NCI-H187 treated with DMSO at 0.1 percent for 48 hours (cell line): ENCODE measurements around the gene PTPN14.

ENCODE experiments used
- DNase-seq: peaks from one replicate; lab custom pipeline; 2025; lab: John Stamatoyannopoulos, UW

The PTPN14 gene

DNA sequence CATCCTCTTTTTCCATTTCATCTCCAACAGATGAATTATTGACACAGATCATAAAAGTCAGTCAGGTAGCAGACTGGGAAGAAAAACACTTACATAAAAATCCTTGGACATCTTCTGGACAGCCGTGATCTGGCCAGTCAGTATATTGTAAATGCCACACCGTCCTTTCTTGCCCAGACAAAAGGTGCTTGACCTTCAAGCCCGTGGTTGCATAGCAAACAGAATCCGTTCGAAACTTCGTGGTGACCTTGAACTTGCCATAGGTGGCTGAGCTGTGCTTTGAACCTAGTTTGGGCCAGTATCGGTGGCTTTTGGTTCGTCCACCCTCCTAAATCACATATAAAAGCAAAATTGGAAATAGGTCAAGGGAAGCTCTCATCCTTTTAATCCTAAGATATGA lies 182.0 kb downstream of the PTPN14 start:
- no peak for DNase-seq

DNA sequence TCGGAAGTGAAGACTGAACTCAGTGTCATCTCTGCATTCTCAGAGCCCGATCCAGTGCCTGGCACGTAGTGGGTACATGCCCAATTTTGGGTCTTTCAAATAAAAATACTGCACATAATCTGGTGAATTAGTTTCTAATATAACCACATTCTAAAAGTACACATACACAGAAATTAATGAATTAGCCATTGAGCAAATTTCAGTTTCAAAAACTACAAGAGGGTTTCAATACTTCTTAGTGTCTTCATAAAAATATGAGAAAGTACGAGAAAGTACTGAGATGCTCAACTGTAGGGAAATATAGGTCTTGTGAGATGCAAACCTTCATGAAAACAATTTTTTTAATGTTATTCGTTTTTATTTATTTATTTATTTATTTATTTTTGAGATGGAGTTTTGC lies 183.6 kb downstream of the PTPN14 start:
- DNase-seq: no peak

- DNase-seq: no peak
Measured at GRCh38 chr1:214364786-214365295, 186.6 kb downstream of the PTPN14 start.

GRCh38 chr1:214364386-214364785 lies 187.0 kb downstream of the PTPN14 start:
- DNase-seq: no peak

DNA sequence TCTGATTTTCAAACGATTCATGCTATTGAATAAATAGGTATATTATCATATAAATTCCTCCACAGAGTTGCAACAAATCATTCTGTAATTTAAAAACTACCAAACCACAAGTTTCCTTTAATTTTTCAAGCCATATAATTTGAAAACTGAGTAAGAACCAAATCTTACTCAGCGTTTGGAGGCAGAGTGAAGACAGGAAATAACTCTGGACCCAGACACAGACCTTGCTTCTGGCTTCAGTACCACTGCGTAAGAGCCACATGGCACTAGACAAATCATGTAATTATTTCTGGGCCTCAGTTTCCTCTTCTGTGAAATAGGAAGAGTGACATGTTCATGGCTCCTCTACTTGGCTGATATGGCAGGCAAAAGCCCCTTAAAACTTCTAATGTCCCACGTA lies 188.0 kb downstream of the PTPN14 start:
- no peak for DNase-seq

GRCh38 chr1:214362188-214362882 lies 189.1 kb downstream of the PTPN14 start:
- DNase-seq: no peak

- DNase-seq: no peak
Measured at GRCh38 chr1:214361636-214362035, 189.8 kb downstream of the PTPN14 start.

- no peak for DNase-seq
Measured at GRCh38 chr1:214360525-214361164, 190.8 kb downstream of the PTPN14 start.

DNA sequence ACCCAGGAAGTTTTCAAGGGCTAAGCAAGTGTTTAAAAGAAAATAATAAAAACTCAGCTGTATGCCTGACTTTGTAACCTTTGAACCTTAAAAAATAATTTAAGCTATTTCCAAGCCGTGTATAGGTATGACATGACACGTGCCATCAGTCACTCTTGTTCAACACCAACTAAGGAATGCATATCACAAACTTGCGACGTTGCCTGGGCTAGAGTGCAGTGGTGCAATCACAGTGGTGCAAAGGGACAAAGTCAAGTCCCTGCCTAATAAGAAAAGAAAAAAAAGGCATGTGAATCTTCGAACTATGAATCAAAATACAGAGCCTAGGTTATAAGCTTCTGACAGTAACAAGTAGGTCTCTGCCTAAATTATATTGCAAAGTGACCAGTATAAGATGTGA lies 191.3 kb downstream of the PTPN14 start:
- no peak for DNase-seq

GRCh38 chr1:214354440-214355148 lies 196.8 kb downstream of the PTPN14 start:
- DNase-seq: no peak

GRCh38 chr1:214352838-214353237 lies 198.6 kb downstream of the PTPN14 start:
- no peak for DNase-seq

GRCh38 chr1:214351551-214352277 lies 199.7 kb downstream of the PTPN14 start:
- DNase-seq: no peak

- no peak for DNase-seq
Measured at GRCh38 chr1:214349781-214350180, 201.6 kb downstream of the PTPN14 start.

DNA sequence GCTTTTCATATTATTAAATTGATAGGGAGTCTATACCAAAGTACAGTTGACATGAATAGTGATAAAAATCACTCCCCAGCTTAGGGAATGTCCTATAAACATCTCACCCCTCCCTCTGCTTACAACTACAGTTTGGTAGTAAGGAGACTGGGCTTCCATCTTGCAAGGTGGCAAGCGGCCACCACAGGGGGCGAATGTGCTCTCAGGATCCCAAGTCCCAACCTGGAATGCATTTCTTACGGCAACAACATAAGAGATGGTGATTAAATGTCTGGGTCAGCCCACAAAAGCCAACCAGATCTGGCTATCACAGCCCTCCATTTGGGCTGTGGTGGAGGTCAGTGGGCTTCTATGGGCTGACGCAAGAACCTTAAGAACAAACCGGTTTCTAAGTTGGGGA lies 202.4 kb downstream of the PTPN14 start:
- DNase-seq: no peak

GRCh38 chr1:214344897-214345296 lies 206.5 kb downstream of the PTPN14 start:
- DNase-seq: no peak

DNA sequence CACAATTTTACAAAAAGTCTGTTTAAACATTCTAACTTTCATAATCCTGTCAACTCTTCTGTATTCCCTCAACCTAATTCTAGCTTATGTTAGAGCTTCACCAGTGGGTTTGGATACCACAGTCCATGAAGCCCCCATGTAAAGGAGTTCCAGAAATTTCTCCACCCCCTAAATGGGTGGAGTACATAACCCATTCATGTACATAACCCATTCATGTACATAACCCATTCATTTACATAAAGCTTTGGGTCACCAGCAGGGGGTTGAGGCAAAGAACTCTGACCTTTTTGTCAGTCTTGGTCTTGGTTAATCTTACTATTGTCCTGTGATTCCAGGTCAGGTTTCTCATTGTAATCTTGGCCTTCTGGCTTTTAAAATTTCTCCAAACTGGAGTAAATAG lies 208.9 kb downstream of the PTPN14 start:
- no peak for DNase-seq

- no peak for DNase-seq
Measured at GRCh38 chr1:214341932-214342331, 209.5 kb downstream of the PTPN14 start.

GRCh38 chr1:214341459-214341858 lies 209.9 kb downstream of the PTPN14 start:
- no peak for DNase-seq

DNA sequence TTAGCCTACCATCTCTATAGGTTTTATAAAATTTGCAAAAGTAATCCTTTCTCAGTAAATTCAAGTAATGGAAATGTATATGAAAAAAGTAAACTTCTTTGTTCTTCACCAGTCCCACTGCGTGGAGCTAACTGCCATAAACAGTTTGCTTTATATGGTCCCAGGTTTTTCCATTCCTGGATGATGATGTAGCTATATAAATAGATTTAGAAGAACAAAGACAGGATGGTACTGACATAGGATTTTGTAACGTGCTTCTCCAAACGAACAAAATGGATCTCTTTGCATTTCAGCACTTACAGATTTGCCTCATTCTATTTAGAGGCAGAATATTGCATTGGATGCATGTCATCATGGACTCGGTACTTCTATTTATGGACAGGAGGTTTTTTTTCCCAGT lies 213.2 kb downstream of the PTPN14 start:
- DNase-seq: no peak

DNA sequence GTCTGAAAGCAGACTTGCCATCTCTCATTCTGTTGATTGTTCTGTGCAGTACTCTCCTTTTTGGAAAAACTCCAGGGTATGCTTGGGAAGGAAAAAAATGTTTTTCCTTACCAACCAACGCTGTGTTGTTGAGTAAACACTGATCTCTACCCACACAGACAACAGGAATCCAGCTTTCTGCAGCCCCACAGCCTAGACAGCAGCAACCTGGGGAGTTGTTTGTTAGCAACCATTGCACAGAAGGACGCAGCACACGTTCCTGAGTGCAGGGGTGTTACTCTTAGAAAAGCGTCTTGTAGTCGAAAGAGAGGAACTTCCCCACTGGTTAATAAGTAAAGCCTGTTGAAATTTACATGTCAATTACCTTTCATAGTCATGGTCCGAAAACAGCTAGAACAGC lies 213.9 kb downstream of the PTPN14 start:
- DNase-seq: no peak

GRCh38 chr1:214337015-214337414 lies 214.4 kb downstream of the PTPN14 start:
- DNase-seq: no peak

DNA sequence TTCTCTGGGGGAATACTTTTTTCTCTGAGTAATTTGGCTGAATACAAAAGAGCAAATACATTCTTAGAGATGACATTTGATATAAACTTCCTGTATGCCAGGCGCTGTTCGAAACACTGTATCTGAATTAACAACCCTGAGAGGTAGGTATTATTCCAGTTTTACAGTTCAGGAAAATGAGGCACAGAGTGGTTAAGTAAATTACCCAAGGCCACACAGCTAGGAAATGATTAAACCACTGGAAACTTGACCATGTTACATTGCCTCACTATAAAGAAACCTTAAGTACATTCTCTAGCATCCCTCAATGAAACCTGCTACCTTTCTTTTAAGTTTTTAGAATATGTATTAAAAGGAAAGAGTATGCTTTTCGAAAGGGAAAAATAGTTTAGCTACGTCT lies 215.8 kb downstream of the PTPN14 start:
- DNase-seq: no peak
